Measurements from ENCODE around the gene CLPTM1. TPM values are rescaled to one million over a fixed set of nuclear protein-coding genes. Genes with fewer than 3 reads are reported as not detected.
"Not testable (repeated sequence)": the region's sequence is repeated elsewhere in the genome, so short reads cannot be mapped to it uniquely, and the experiment has no call there.

CLPTM1 gene
- total RNA-seq, 1 donor = 45.2 TPM

DNA sequence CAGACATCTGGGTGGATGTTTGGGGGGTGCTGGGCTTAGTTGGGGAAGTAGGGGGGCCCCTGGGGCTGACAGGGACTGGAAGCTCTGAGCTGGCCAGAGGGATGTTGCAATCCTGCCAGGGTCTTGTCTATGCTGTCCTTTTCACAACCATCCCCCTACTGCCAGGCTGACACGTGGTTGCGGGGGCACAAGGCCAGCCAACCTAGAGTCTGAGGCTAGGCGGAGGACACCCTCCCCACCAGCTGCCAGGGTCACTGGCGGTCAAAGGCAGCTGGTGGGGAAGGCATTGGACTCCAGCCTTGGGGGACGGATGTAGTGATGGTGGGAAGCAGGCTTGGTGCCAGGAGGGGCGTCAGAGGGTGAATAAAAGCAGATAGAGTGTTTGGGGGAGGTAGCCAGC is 42.3 kb upstream of the CLPTM1 start:
- TF ChIP-seq, protein P1, sequence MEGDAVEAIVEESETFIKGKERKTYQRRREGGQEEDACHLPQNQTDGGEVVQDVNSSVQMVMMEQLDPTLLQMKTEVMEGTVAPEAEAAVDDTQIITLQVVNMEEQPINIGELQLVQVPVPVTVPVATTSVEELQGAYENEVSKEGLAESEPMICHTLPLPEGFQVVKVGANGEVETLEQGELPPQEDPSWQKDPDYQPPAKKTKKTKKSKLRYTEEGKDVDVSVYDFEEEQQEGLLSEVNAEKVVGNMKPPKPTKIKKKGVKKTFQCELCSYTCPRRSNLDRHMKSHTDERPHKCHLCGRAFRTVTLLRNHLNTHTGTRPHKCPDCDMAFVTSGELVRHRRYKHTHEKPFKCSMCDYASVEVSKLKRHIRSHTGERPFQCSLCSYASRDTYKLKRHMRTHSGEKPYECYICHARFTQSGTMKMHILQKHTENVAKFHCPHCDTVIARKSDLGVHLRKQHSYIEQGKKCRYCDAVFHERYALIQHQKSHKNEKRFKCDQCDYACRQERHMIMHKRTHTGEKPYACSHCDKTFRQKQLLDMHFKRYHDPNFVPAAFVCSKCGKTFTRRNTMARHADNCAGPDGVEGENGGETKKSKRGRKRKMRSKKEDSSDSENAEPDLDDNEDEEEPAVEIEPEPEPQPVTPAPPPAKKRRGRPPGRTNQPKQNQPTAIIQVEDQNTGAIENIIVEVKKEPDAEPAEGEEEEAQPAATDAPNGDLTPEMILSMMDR (IDR thresholded peaks at IDR 0.05; ENCODE audit: extremely low read depth, low read depth, low read length) = no peak
- Histone ChIP-seq H2AFZ (ENCODE audit: low read length) (no peak overlapping the region), H3K79me2 (ENCODE audit: insufficient read depth, low read length) (no peaks in the 10 kb centered on the region), H3K4me1 (ENCODE audit: insufficient read depth, low read length) (peaks cover 7% of the 10 kb centered on the region), H3K36me3 (ENCODE audit: insufficient read depth, low read length) (no peaks in the 10 kb centered on the region), H3K27me3 (ENCODE audit: insufficient read depth, low read length) (no peaks in the 10 kb centered on the region), H3K9me3 (ENCODE audit: low read depth, low read length) (no peaks in the 10 kb centered on the region), H3K27ac (ENCODE audit: low read depth, low read length) (no peak overlapping the region), H3K4me3 (ENCODE audit: insufficient read depth, low read length) (no peak overlapping the region), H3K4me2 (ENCODE audit: insufficient read depth, low read length) (no peak overlapping the region), H4K20me1 (ENCODE audit: insufficient read depth, low read length) (no peaks in the 10 kb centered on the region)
- DNase-seq (ENCODE audit: insufficient read length, low spot score, missing footprints) = peak; percentile 32

DNA sequence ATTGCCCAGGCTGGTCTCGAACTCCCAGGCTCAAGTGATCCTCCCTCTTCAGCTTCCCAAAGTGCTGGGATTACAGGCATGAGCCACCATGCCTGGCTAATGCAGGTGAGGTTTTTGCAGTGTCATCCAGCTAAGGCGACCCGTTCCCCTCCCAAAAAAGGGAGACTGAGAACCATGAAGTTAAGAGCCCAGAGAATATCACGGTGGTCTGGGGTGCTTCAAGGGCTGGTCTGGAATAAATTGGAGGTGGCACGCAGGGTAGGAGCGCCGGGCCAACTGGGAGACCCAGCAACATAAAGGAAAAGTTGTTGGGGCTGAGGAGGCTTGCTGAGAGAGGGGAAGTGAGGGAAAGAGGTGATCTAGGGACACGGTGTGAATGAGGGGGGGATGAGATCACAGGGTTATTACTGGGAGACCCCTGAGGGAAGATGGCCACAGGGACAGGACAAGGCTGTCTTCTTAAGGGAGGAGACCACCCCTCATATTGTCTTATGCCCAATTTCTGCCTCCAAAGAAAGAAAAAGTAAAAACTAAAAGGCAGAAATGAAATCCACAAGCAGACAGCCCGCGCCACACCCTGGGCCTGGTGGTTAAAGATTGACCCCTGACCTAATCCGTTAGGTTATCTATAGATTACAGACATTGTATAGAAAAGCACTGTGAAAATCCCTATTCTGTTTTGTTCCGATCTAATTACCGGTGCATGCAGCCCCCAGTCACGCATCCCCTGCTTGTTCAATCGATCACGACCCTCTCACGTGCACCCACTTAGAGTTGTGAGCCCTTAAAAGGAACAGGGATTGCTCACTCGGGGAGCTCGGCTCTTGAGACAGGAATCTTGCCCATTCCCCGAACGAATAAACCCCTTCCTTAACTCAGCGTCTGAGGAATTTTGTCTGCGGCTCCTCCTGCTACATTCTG is 41.4 kb upstream of the CLPTM1 start:
- peak overlapping the region; percentile 81 for H3K4me2 ChIP-seq (ENCODE audit: insufficient read depth, low read length)
- H2AFZ ChIP-seq (ENCODE audit: low read length); H3K9me3 ChIP-seq (ENCODE audit: low read depth, low read length); H3K79me2 ChIP-seq (ENCODE audit: insufficient read depth, low read length); H3K36me3 ChIP-seq (ENCODE audit: insufficient read depth, low read length); H3K27ac ChIP-seq (ENCODE audit: low read depth, low read length); H3K27me3 ChIP-seq (ENCODE audit: insufficient read depth, low read length); H3K4me1 ChIP-seq (ENCODE audit: insufficient read depth, low read length); H4K20me1 ChIP-seq (ENCODE audit: insufficient read depth, low read length); H3K4me3 ChIP-seq (ENCODE audit: insufficient read depth, low read length): not testable (repeated sequence)
- peak; percentile 60 for DNase-seq (ENCODE audit: insufficient read length, low spot score, missing footprints)

DNA sequence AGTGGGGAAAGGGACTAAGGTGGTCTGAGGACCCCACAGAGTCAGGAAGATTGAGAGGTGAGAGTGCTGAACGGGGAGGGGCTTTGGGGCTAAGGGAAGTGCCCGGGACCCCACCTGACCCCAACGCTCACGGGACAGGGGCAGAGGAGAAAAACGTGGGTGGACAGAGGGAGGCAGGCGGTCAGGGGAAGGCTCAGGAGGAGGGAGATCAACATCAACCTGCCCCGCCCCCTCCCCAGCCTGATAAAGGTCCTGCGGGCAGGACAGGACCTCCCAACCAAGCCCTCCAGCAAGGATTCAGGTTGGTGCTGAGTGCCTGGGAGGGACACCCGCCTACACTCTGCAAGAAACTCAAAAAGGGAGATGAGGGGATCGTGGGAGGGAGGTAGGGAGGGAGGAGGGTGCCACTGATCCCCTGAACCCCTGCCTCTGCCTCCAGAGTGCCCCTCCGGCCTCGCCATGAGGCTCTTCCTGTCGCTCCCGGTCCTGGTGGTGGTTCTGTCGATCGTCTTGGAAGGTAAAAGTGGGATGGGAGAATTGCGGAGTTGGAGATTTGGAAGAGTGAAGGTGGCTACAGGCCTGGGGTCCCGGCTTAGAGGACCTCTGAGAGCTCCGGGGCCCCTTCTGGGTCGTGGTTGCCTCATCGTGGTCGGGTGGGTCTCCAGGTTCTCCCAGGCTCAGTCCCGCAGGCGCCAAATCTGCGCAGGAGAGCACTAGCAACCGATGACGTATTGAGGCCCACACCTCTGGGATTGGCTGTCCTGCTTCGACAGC is 40.6 kb upstream of the CLPTM1 start, which contains the start of gene APOC1:
TSS of gene APOC1 (plus strand) at position 176 of the 774 bp plus-strand sequence. CDS start at position 460, 284 bp downstream.
- Histone ChIP-seq H3K4me3 (ENCODE audit: insufficient read depth, low read length) (peak within 1 kb of the TSS; percentile 70), H3K27ac (ENCODE audit: low read depth, low read length) (peak within 1 kb of the TSS; percentile 66), H3K4me2 (ENCODE audit: insufficient read depth, low read length) (peak within 1 kb of the TSS; percentile 81), H2AFZ (ENCODE audit: low read length) (peak within 1 kb of the TSS; percentile 90)
- not testable (repeated sequence) for H4K20me1 ChIP-seq (ENCODE audit: insufficient read depth, low read length); H3K27me3 ChIP-seq (ENCODE audit: insufficient read depth, low read length); H3K79me2 ChIP-seq (ENCODE audit: insufficient read depth, low read length); H3K36me3 ChIP-seq (ENCODE audit: insufficient read depth, low read length); H3K9me3 ChIP-seq (ENCODE audit: low read depth, low read length); H3K4me1 ChIP-seq (ENCODE audit: insufficient read depth, low read length)
- DNase-seq (ENCODE audit: insufficient read length, low spot score, missing footprints) = peak; percentile 99

DNA sequence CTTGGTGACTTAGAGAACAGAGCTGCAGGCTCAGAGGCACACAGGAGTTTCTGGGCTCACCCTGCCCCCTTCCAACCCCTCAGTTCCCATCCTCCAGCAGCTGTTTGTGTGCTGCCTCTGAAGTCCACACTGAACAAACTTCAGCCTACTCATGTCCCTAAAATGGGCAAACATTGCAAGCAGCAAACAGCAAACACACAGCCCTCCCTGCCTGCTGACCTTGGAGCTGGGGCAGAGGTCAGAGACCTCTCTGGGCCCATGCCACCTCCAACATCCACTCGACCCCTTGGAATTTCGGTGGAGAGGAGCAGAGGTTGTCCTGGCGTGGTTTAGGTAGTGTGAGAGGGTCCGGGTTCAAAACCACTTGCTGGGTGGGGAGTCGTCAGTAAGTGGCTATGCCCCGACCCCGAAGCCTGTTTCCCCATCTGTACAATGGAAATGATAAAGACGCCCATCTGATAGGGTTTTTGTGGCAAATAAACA is 30.9 kb upstream of the CLPTM1 start:
- Histone ChIP-seq H3K27ac (ENCODE audit: low read depth, low read length) (no peak overlapping the region), H3K4me1 (ENCODE audit: insufficient read depth, low read length) (peaks cover 32% of the 10 kb centered on the region), H4K20me1 (ENCODE audit: insufficient read depth, low read length) (no peaks in the 10 kb centered on the region), H3K79me2 (ENCODE audit: insufficient read depth, low read length) (no peaks in the 10 kb centered on the region), H3K9me3 (ENCODE audit: low read depth, low read length) (no peaks in the 10 kb centered on the region), H3K4me2 (ENCODE audit: insufficient read depth, low read length) (no peak overlapping the region), H2AFZ (ENCODE audit: low read length) (peak overlapping the region; percentile 54), H3K36me3 (ENCODE audit: insufficient read depth, low read length) (no peaks in the 10 kb centered on the region), H3K4me3 (ENCODE audit: insufficient read depth, low read length) (no peak overlapping the region), H3K27me3 (ENCODE audit: insufficient read depth, low read length) (no peaks in the 10 kb centered on the region)
- no peak for DNase-seq (ENCODE audit: insufficient read length, low spot score, missing footprints)
- TF ChIP-seq, protein P1 (IDR thresholded peaks at IDR 0.05; ENCODE audit: extremely low read depth, low read depth, low read length) = no peak

All from osteoblast (primary cell).